Effector CD8-positive, alpha-beta T cell (primary cell): ENCODE results near the gene HELZ.
"Not testable (repeated sequence)": the region's sequence is repeated elsewhere in the genome, so short reads cannot be mapped to it uniquely, and the experiment has no call there.

Experiments used
- DNase-seq: peaks from one replicate; lab custom pipeline; 2025; lab: John Stamatoyannopoulos, UW

The HELZ gene

DNA sequence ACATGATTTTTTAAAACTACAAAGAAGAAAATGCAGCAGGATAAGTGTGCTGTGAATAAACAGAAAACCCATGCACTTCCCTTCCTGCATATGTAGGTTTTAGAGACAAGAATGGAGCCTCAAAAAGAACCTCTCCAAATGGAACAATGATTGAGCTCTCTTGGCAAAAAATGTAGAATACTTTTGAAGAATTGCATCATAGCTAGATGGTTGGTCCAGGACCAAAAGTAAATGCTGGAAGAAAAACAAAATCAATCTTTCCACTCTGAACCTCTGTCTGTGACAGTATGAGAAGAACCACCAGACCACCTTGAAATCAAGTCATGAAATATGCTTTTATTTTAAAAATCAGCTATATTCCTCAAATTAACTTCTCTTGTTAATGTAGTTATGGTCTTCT is 17.5 kb downstream of the HELZ start:
- DNase-seq: no peak

- no peak for DNase-seq
Measured at GRCh38 chr17:67225316-67225715, 19.7 kb downstream of the HELZ start.

DNA sequence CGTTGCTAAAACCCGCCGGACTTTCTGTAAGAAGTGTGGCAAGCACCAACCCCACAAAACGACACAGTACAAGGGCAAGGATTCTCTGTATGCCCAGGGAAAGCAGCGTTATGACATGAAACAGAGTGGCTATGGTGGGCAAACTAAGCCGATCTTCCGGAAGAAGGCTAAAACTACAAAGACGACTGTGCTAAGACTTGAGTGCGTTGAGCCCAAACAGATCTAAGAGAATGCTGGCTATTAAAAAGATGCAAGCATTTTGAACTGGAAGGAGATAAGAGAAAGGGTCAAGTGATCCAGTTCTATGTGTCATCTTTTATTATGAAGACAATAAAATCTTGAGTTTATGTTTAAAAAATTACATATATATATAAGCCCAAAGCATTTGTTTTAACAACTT is 20.3 kb downstream of the HELZ start:
- no peak for DNase-seq

GRCh38 chr17:67223924-67224323 is 21.1 kb downstream of the HELZ start:
- no peak for DNase-seq

DNA sequence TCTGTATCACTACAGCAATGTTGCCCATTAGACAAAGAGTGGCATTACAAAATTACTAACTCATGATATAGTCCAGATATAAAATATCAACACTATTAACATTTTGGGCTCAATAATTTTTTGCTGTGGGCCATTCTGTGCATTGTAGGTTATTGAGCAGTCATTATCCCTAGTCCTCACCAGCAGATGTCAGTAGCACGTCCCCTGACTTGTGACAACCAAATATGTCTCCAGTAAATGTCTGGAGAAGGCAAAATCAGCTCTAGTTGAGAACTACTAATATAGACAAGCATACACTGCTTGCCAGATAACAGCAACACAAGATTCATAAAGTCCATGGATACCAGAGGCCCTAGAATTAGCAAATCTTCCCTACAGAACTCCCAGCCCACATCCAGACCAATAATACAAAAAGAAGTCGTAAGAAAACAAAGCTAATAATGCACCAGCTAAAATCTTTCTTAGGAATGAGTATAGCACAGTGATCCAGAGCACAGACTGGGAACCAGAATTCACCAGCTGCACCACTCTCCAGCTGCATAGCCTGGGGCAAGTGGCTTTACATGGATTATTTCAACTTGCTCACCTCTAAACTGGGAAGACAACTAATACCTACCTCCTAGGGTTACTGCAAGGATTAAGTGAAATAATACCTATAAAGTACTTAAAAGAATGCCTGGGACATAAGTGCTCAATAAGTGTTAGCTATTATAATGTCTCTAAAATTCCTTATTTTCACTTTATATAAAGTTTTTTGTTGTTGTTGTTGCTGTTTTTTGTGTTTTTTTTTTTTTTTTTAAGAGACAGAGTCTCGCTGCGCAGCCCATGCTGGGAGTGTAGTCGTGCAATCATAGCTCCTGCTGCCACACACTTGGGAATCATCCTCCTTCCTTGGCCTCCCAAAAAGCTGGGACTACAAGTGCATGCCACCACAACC is 23.7 kb downstream of the HELZ start:
- no peak for DNase-seq

DNA sequence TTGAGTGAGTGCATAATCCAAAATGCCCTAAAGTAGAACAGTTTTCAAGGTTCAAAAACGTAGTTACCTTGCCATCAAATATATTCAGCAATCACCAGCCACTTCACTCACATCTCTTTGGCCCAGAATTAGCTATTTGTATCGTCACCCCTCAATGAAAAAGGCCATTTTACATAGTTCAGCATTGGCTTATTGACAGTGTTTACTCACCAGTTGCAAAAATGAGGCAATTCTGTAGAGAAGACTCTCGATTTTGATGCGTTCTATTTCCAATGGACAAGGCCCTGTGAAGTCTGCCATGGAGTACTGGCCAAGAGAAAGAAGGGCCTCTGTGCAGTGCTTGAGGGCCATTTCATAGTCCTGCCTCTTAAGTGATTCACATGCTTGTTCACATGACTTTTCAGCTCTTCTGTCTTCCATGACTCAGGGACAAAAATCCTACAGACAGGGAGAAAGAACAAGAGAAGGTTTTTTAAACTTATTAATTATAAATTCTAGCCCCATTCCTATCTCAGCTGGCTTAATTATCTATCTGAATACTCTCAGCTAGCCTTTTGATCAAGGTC is 26.5 kb downstream of the HELZ start:
- no peak for DNase-seq

DNA sequence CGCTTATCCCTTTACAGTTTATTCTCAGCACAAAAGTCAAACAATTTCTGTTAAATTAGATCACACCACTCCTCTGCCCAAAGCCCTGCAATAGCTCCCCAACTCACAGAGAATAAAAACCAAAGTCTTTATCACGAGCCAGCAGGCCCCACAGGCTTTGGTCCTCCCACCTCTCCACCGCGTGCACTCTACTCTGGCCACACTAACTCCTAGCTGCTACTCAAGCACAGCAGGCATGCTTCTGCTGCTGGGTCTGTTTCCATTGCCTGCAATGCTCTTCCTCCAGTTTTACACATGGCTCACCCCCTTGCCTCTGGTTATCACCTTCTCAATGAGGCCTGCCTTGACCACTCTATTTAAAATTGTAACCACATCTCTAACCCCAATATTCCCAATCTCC is 27.6 kb downstream of the HELZ start:
- no peak for DNase-seq

- no peak for DNase-seq
Measured at GRCh38 chr17:67216578-67217320, 28.2 kb downstream of the HELZ start.

DNA sequence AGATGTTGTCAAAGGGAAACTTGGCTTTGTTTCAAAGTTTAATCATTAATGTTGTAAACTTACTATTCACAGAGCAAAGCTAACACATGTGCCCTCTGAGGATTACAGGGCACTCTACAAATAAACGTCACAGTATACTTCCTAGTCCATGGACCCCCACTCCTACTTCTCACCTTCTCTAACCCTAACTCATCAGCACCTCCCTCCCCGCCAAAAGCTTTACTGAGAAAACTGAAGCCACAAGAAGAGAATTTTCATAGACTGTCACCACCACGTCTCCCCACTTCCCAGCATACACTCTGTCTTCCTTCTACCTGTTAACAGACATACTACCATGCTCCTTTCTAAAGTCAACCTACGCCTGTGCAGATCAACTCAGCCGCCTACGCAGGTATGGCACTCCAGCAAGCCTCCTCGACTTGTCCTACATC is 29.0 kb downstream of the HELZ start:
- DNase-seq: no peak

DNA sequence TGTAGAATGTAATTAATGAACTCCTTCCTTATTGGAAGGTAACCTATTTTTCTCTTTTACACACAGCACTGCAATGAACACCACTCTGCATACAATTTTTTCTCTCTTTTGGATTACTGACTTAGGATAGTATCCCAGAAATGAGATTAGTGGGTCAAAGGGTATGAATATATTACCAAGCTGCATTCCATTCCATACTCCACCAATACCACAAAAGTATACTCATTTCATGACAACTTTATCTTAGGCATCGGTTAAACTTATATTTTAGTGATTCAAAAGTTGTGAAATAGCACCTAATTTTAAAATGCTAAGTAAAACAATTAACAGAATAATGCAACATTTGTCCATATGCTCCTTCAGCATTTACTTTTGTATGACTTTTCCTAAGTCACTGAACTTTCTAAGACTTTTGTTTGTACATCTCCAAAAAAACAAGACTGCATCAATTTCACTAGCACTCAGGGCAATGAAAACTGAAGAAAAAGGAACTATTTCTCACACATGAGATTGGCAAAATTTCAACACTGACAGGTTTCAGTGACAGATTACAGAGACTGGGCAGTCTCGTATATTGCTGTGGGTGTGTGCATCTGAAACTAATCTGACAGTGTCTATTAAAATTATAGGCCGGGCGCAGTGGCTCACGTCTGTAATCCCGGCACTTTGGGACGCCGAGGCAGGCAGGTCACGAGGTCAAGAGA is 32.1 kb downstream of the HELZ start:
- no peak for DNase-seq

DNA sequence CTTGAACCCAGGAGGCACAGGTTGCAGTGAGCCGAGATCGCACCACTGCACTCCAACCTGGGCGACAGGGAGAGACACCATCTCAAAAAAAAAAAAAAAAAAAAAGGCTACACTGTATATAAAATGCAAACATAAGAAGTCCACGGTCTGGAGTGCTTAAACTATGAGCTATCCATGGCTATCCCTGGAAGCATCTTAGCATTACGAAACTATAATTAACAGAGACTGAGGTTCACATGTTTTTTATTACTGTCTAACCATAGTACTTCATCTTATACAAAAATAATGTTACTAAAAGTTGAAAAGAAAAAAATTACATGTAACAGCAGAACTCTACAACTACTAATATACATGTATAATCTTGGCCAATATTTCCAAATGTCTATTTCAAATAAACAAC is 32.8 kb downstream of the HELZ start:
- no peak for DNase-seq

GRCh38 chr17:67211742-67212141 is 33.3 kb downstream of the HELZ start:
- no peak for DNase-seq

GRCh38 chr17:67210915-67211314 is 34.1 kb downstream of the HELZ start:
- DNase-seq: no peak

DNA sequence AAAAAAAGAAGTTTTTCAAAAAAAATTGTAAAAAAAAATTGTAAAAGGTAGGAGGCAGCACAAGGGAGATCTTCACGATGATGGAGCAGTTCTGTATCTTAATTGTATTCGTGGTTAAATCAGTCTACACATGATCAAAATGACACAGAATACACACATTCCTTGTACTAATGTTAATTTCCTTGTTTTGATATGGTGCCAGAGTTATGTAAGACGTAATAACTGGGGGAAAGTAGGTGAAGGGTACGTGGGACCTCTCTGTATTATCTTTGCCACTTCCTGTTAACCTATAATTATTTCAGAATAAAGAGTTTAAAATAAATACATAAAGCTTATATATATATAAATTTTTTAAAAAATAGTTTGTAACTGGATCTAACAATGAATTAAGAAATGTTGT is 36.8 kb downstream of the HELZ start:
- no peak for DNase-seq

- no peak for DNase-seq
Measured at GRCh38 chr17:67203818-67204217, 41.2 kb downstream of the HELZ start.

GRCh38 chr17:67202503-67202902 is 42.5 kb downstream of the HELZ start:
- no peak for DNase-seq

GRCh38 chr17:67200727-67201301 is 44.2 kb downstream of the HELZ start:
- no peak for DNase-seq

DNA sequence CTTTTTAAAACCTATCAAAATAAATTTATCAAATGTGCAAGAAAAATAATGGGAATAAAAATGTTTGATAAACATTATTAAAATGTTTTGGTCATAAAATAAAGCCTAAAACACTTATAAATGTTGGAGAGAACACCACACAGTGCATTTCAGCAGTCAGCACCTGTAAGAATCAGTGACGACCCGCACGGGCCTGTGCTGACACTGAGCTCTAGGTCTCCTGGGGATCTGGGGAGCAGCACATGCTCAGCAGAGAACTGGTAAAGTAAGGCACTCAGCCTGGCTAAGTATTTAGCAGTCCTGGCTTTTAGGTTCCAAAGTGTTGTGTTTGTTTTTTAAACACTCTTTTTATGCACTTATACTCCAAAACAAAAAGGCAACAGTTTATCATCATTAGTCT is 46.9 kb downstream of the HELZ start:
- DNase-seq: no peak

- DNase-seq: not testable (repeated sequence)
Measured at GRCh38 chr17:67197023-67197422, 48.0 kb downstream of the HELZ start.

GRCh38 chr17:67196422-67196821 is 48.6 kb downstream of the HELZ start:
- DNase-seq: no peak

- DNase-seq: no peak
Measured at GRCh38 chr17:67194134-67194533, 50.9 kb downstream of the HELZ start.

DNA sequence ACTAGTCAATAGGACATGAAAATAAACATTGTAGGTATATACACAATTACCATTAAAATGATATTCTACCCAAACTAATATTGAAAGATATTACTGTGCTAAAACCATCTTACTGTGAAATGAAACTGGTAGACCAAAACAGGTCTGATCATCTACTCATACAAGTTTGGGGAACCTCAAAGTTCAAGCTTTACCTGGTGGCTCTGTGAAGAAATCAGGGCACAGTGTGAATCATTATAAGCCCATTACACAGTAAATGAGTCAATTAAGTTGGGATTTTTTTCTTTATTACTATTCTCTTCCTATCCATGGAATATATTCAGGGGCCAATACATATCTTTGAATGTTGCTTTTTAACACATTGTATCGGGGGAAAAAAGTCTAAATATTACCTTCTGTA is 57.1 kb downstream of the HELZ start:
- no peak for DNase-seq
